HCT116 (cell line): Measurements from ENCODE around the gene FDXR. TPM values are rescaled to one million over a fixed set of nuclear protein-coding genes. Genes with fewer than 3 reads are reported as not detected.

Experiments used
- ATAC-seq: fragments of 200-7000 bp; cut with Tn5 transposase; 2 replicates; pipeline ENCODE4 v1.9.1; 2020; ENCODE audit warnings: mild to moderate bottlenecking, moderate library complexity
- BruUV-seq: library from RNA; stranded (reverse); fragments of 400-500 nt; replicated peaks from 2 replicates; lab custom pipeline; 2021; lab: Mats Ljungman, UMichigan
- CTCF ChIA-PET: fragments of 300-600 bp; sonication (Branson Sonifier 250); formaldehyde crosslinking; loops from one replicate; lab custom pipeline; 2021; ENCODE audit warnings: antibody characterized with exemption; lab: Charles Lee
- POLR2A ChIA-PET: fragments of 300-600, 350-600 bp; sonication (Branson Sonifier 250); formaldehyde crosslinking; loops from one replicate; lab custom pipeline; 2021; ENCODE audit warnings: antibody characterized with exemption; lab: Charles Lee
- RAD21 ChIA-PET, 2 experiments: fragments of 300-600 bp; sonication (Branson Sonifier 250); formaldehyde crosslinking; loops; one replicate each; lab custom pipeline; 2023; ENCODE audit warnings: low total read pairs in 2 of 2; ENCODE audit not compliant: uncharacterized antibody in 2 of 2, unreplicated experiment in 2 of 2, low non-redundant PET in 1 of 2; lab: Charles Lee
- DNase-seq: peaks from one replicate; pipeline ENCODE4 v3.0.0-alpha.2; 2010; ENCODE audit warnings: low read depth, low spot score
- H2AFZ ChIP-seq: fragments of 200-600 bp; shearing (Covaris generic), sonication (generic); 2 replicates; pipeline ENCODE4 v1.6.1; 2017; ENCODE audit warnings: low read depth, mixed run types, mixed read lengths, antibody characterized with exemption, low read length; ENCODE audit not compliant: poor library complexity, severe bottlenecking
- H3K27ac ChIP-seq: 2 replicates; pipeline ENCODE4 v1.5.1; 2012; ENCODE audit warnings: low read depth, low read length
- H3K27me3 ChIP-seq: fragments of 200-600 bp; sonication (generic); 2 replicates; pipeline ENCODE4 v1.6.1; 2016; ENCODE audit warnings: mixed run types, low read length, mixed read lengths; ENCODE audit not compliant: insufficient read depth
- H3K36me3 ChIP-seq, 2 experiments: fragments of 200-500 bp in 1 of 2; fragments of 200-600 bp in 1 of 2; sonication (Bioruptor generic) in 1 of 2; sonication (generic) in 1 of 2; 2 replicates each; pipeline versions ENCODE4 v1.5.1 to v1.6.1; 2014 to 2016; ENCODE audit warnings: low read length in 2 of 2, inconsistent platforms in 1 of 2, mixed read lengths in 1 of 2, mixed run types in 1 of 2; ENCODE audit not compliant: insufficient read depth in 2 of 2, control insufficient read depth in 1 of 2
- H3K4me1 ChIP-seq, 2 experiments: fragments of 200-600 bp in 1 of 2; sonication (generic) in 1 of 2; 2 replicates each; pipeline versions ENCODE4 v1.5.1 to v1.6.1; 2012 to 2017; ENCODE audit warnings: low read length in 2 of 2, inconsistent platforms in 1 of 2, mild to moderate bottlenecking in 1 of 2, mixed read lengths in 1 of 2, mixed run types in 1 of 2, moderate library complexity in 1 of 2; ENCODE audit not compliant: insufficient read depth in 2 of 2, control insufficient read depth in 1 of 2
- H3K4me2 ChIP-seq: fragments of 200-600 bp; sonication (generic); 2 replicates; pipeline ENCODE4 v1.6.1; 2017; ENCODE audit warnings: mixed run types, low read length, mixed read lengths
- H3K4me3 ChIP-seq, 2 experiments: fragments of 200-600 bp in 1 of 2; sonication (generic) in 1 of 2; replicated peaks in 1 of 2; 2 replicates each; pipeline ENCODE4 v1.5.1; 2011 to 2016; ENCODE audit warnings: low read length in 2 of 2, control low read depth in 1 of 2, low read depth in 1 of 2, mild to moderate bottlenecking in 1 of 2, mixed read lengths in 1 of 2, mixed run types in 1 of 2
- H3K79me2 ChIP-seq: fragments of 200-600 bp; sonication (generic); 2 replicates; pipeline ENCODE4 v1.6.1; 2017; ENCODE audit warnings: mild to moderate bottlenecking, mixed run types, low read length, moderate library complexity, mixed read lengths; ENCODE audit not compliant: insufficient read depth
- H3K9ac ChIP-seq: fragments of 200-600 bp; sonication (generic); 2 replicates; pipeline ENCODE4 v1.6.1; 2016; ENCODE audit warnings: low read length, mixed read lengths
- H3K9me2 ChIP-seq: fragments of 200-600 bp; sonication (generic), shearing (Covaris generic); 2 replicates; pipeline ENCODE4 v1.6.1; 2017; ENCODE audit warnings: mixed run types, mild to moderate bottlenecking, moderate library complexity; ENCODE audit not compliant: insufficient read depth
- H3K9me3 ChIP-seq, 2 experiments: fragments of 200-500 bp in 1 of 2; fragments of 200-600 bp in 1 of 2; sonication (Bioruptor generic) in 1 of 2; sonication (generic) in 1 of 2; 2 replicates each; pipeline ENCODE4 v1.6.1; 2014 to 2017; ENCODE audit warnings: low read length in 2 of 2, mixed read lengths in 2 of 2, inconsistent platforms in 1 of 2, low read depth in 1 of 2, mild to moderate bottlenecking in 1 of 2, mixed run types in 1 of 2, moderate library complexity in 1 of 2; ENCODE audit not compliant: control insufficient read depth in 1 of 2, insufficient read depth in 1 of 2
- H4K20me1 ChIP-seq: fragments of 200-600 bp; sonication (generic), shearing (Covaris generic); 2 replicates; pipeline ENCODE4 v1.6.1; 2017; ENCODE audit warnings: mixed run types, mild to moderate bottlenecking, moderate library complexity; ENCODE audit not compliant: insufficient read depth
- ATF3 ChIP-seq: IDR thresholded peaks from 2 replicates; pipeline ENCODE4 v1.6.1; 2012
- CBX3 ChIP-seq: IDR thresholded peaks from 2 replicates; pipeline ENCODE4 v1.6.1; 2012; ENCODE audit warnings: low read depth
- CEBPB ChIP-seq: IDR thresholded peaks from 2 replicates; pipeline ENCODE4 v1.6.1; 2012; ENCODE audit warnings: low read depth
- EGR1 ChIP-seq: IDR thresholded peaks from 2 replicates; pipeline ENCODE4 v1.6.1; 2012; ENCODE audit warnings: low read depth
- ELF1 ChIP-seq: IDR thresholded peaks from 2 replicates; pipeline ENCODE4 v1.6.1; 2012; ENCODE audit warnings: low read depth, borderline replicate concordance
- EZH2phosphoT487 ChIP-seq: fragments of 200-600 bp; IDR thresholded peaks from 2 replicates; pipeline ENCODE4 v1.6.1; 2018; ENCODE audit warnings: antibody characterized with exemption, borderline replicate concordance
- JUND ChIP-seq: IDR thresholded peaks from 2 replicates; pipeline ENCODE4 v1.6.1; 2012
- POLR2AphosphoS5 ChIP-seq: IDR thresholded peaks from 2 replicates; pipeline ENCODE4 v1.6.1; 2011; ENCODE audit warnings: mild to moderate bottlenecking, low read depth, low read length, moderate library complexity
- RAD21 ChIP-seq: IDR thresholded peaks from 2 replicates; pipeline ENCODE4 v1.6.1; 2012; ENCODE audit warnings: low read depth, mild to moderate bottlenecking
- REST ChIP-seq: IDR thresholded peaks from 2 replicates; pipeline ENCODE4 v1.6.1; 2012; ENCODE audit warnings: low read depth
- SIN3A ChIP-seq: IDR thresholded peaks from 2 replicates; pipeline ENCODE4 v1.6.1; 2012; ENCODE audit warnings: low read depth
- SRF ChIP-seq: IDR thresholded peaks from 2 replicates; pipeline ENCODE4 v1.6.1; 2012; ENCODE audit warnings: low read depth
- TCF7L2 ChIP-seq: IDR thresholded peaks from 2 replicates; pipeline ENCODE4 v1.7.0; 2011; ENCODE audit warnings: borderline replicate concordance, inconsistent platforms; ENCODE audit not compliant: insufficient read depth, insufficient read length; ENCODE audit errors: extremely low read depth
- YY1 ChIP-seq: IDR thresholded peaks from 2 replicates; pipeline ENCODE4 v1.6.1; 2011; ENCODE audit warnings: low read length, low read depth, moderate library complexity, mild to moderate bottlenecking; ENCODE audit not compliant: insufficient replicate concordance; ENCODE audit errors: extremely low read depth
- ZBTB33 ChIP-seq: IDR thresholded peaks from 2 replicates; pipeline ENCODE4 v1.6.1; 2011; ENCODE audit warnings: mild to moderate bottlenecking, low read length, moderate library complexity; ENCODE audit not compliant: insufficient replicate concordance; ENCODE audit errors: extremely low read depth
- ZFX ChIP-seq: fragments of 450-650 bp; IDR thresholded peaks from 2 replicates; pipeline ENCODE4 v1.6.1; 2017
- ZNF274 ChIP-seq: fragments of 200-500 bp; sonication (Bioruptor generic); IDR thresholded peaks from 2 replicates; pipeline ENCODE4 v1.6.1; 2014; ENCODE audit warnings: mild to moderate bottlenecking, low read depth, low read length, inconsistent platforms
- intact Hi-C: fragments of 100-400 bp; cut with micrococcal nuclease; formaldehyde crosslinking; loops from 2 replicates; pipeline ENCODE4 v1.10.0; 2022
- total RNA-seq: library from RNA; stranded (reverse); gene quantifications from one replicate; pipeline ENCODE4 v1.2.1, GENCODE V29; 2021; ENCODE audit not compliant: unreplicated experiment

Gene FDXR
- total RNA-seq, 1 experiment from 2014 or later, result 98.8 TPM

- Histone ChIP-seq H3K79me2 (no peaks in the 10 kb centered on the region), H2AFZ (no peak overlapping the region)
- TF ChIP-seq YY1, result no peak
- no peak for TF ChIP-seq EZH2phosphoT487
- TF ChIP-seq CEBPB, result no peak
- no peak for TF ChIP-seq ZBTB33
- no peak for TF ChIP-seq SIN3A
- TF ChIP-seq REST, result no peak
- TF ChIP-seq ZNF274, result no peak
- no peak for TF ChIP-seq JUND
- TF ChIP-seq ZFX, result no peak
- TF ChIP-seq RAD21, result no peak
- no peak for TF ChIP-seq TCF7L2
- no peak for TF ChIP-seq ELF1
- TF ChIP-seq CBX3, result no peak
- TF ChIP-seq EGR1, result no peak
- no peak for TF ChIP-seq ATF3
- TF ChIP-seq SRF, result no peak
- TF ChIP-seq POLR2AphosphoS5, result no peak
- TF ChIP-seq, all 23 proteins: peak for 0
- DNase-seq (no peak), ATAC-seq (no peak)
- Histone ChIP-seq H3K4me2 (peak overlapping the region; percentile 61; the same call in 1 of the 2 replicates), H3K4me1 (peaks cover 0 to 20% of the 10 kb centered on the region in 2 experiments; a peak in 1 of 4 replicates), H3K4me3 (no peak overlapping the region), H3K27me3 (no peaks in the 10 kb centered on the region; the same call in 1 of the 2 replicates), H3K27ac (no peak overlapping the region), H3K9ac (no peak overlapping the region), H3K36me3 (peaks cover 7 to 15% of the 10 kb centered on the region in 2 experiments; a peak in 3 of 4 replicates), H4K20me1 (no peaks in the 10 kb centered on the region), H3K9me2 (no peaks in the 10 kb centered on the region), H3K9me3 (no peaks in the 10 kb centered on the region)
- RAD21 ChIA-PET, result no interaction called here
- intact Hi-C loops, result no loop called here
- POLR2A ChIA-PET, result no interaction called here
- no TSS peak for BruUV-seq
- CTCF ChIA-PET, result interaction anchor here (0.7 to 3.0 kb wide), 4 partner anchors 10 to 66 kb away, joined by 3 to 33 read pairs (median 14); no protein-coding TSS in a partner anchor
Measured at GRCh38 chr17:74860229-74860871, 12.4 kb downstream of the FDXR start.
